ENCODE results near the gene ZNF451. TPM values are rescaled to one million over a fixed set of nuclear protein-coding genes. Genes with fewer than 3 reads are reported as not detected.

Gene ZNF451
- total RNA-seq, 1 experiment from 2014 or later = 63.0 TPM

DNA sequence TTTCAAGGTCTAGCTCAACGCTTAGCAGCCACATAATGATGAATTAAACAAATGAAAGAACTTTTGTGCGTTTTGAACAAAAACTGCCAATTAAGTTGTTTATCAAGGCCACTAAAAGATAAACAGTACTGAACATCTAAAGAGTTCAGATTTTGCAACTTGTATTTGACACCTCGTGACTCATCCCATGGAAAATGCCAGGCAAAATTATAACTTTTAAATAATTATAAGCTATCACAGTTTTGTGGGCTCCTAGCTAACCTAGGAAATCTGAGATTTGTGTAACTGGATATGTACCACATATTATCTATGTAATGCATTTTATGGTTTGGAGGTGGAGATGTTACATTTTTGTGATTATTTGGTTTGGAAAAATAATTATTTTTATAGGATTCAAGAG, 72.5 kb downstream of the ZNF451 start:
- DNase-seq (ENCODE audit: unreplicated experiment) = no peak
- POLR2A ChIA-PET = interaction anchor here (1.1 to 2.2 kb wide), 2 partner anchors 9 to 45 kb away, joined by 3 to 15 read pairs; partner anchors contain the start of gene BAG2
- Mint-ChIP-seq H3K27ac (ENCODE audit: low read depth, unreplicated experiment) (no peak overlapping the region), H3K9me3 (ENCODE audit: unreplicated experiment) (no peaks in the 10 kb centered on the region), H3K4me1 (ENCODE audit: insufficient read depth, unreplicated experiment) (peaks cover 4% of the 10 kb centered on the region), H3K4me3 (ENCODE audit: unreplicated experiment) (no peak overlapping the region), H3K27me3 (ENCODE audit: insufficient read depth, unreplicated experiment) (no peaks in the 10 kb centered on the region), H3K36me3 (ENCODE audit: insufficient read depth, unreplicated experiment) (peaks cover 54% of the 10 kb centered on the region)
- intact Hi-C loops (cut with micrococcal nuclease) = no loop called here
- no peak for TF ChIP-seq CTCF (IDR thresholded peaks at IDR 0.05; ENCODE audit: unreplicated experiment)
- BruUV-seq (replicated peaks) = no TSS peak
- CTCF ChIA-PET = interaction anchor here (0.7 to 1.8 kb wide), 2 partner anchors 9 to 154 kb away, joined by 3 to 7 read pairs; no protein-coding TSS in a partner anchor

DNA sequence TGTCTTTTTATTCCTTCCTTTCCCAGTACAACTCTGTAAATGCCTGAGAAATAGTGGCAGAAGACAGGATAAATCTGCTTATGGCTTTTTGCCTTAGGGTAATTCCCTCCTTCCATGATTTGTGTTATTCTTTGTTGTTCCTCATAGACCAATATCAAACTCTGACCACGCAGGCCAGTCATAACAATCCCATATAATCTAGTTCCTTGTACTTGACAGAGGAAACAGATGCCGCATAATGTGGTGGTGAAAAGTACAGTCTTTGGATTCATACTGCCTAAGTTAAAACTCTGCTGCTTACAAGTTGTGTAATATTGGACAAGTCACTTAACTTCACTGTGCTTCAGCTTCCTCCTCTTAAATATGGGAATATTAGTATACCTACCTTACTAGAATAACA, 74.0 kb downstream of the ZNF451 start:
- BruUV-seq (replicated peaks) = no TSS peak
- intact Hi-C loops (cut with micrococcal nuclease) = no loop called here

DNA sequence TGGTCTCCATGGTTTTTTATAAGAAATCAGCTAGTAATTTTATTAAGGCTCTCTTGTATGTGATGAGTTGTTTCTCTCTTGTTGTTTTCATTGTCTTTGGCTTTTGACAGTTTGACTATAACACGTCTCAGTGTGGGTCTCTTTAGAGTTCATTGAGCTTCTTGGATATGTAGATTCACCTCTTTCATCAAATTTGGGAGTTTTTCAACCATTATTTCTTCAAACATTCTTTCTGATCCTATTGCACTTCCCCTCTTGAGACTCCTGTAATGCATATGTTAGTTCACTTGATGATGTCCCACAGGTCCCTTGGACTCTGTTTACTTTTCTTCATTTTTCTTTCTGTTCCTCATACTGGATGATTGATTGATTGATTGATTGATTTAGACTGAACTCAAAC, 75.1 kb downstream of the ZNF451 start:
- Mint-ChIP-seq H3K27me3 (ENCODE audit: insufficient read depth, unreplicated experiment) (no peaks in the 10 kb centered on the region), H3K9me3 (ENCODE audit: unreplicated experiment) (no peaks in the 10 kb centered on the region), H3K4me1 (ENCODE audit: insufficient read depth, unreplicated experiment) (peaks cover 4% of the 10 kb centered on the region), H3K4me3 (ENCODE audit: unreplicated experiment) (no peak overlapping the region), H3K36me3 (ENCODE audit: insufficient read depth, unreplicated experiment) (peaks cover 42% of the 10 kb centered on the region), H3K27ac (ENCODE audit: low read depth, unreplicated experiment) (no peak overlapping the region)
- TF ChIP-seq CTCF (IDR thresholded peaks at IDR 0.05; ENCODE audit: unreplicated experiment) = no peak
- DNase-seq (ENCODE audit: unreplicated experiment) = no peak
- ChIA-PET POLR2A (interaction anchor here (0.5 to 0.8 kb wide), 2 partner anchors 82 to 136 kb away, joined by 3 read pairs; no protein-coding TSS in a partner anchor), CTCF (interaction anchor here (0.6 to 1.4 kb wide), 2 partner anchors 25 to 261 kb away, joined by 3 read pairs; no protein-coding TSS in a partner anchor)
- no TSS peak for BruUV-seq (replicated peaks)
- intact Hi-C loops (cut with micrococcal nuclease) = no loop called here

More for the DNA sequence above, 74.0 kb downstream of the ZNF451 start:
- H3K4me3 Mint-ChIP-seq (ENCODE audit: unreplicated experiment) = no peak overlapping the region
- H3K36me3 Mint-ChIP-seq (ENCODE audit: insufficient read depth, unreplicated experiment) = peaks cover 41% of the 10 kb centered on the region
- H3K27me3 Mint-ChIP-seq (ENCODE audit: insufficient read depth, unreplicated experiment) = no peaks in the 10 kb centered on the region
- POLR2A ChIA-PET = no interaction called here
- no peak for TF ChIP-seq CTCF (IDR thresholded peaks at IDR 0.05; ENCODE audit: unreplicated experiment)
- H3K4me1 Mint-ChIP-seq (ENCODE audit: insufficient read depth, unreplicated experiment) = peaks cover 4% of the 10 kb centered on the region
- no peak for DNase-seq (ENCODE audit: unreplicated experiment)
- no peak overlapping the region for H3K27ac Mint-ChIP-seq (ENCODE audit: low read depth, unreplicated experiment)
- no peaks in the 10 kb centered on the region for H3K9me3 Mint-ChIP-seq (ENCODE audit: unreplicated experiment)
- CTCF ChIA-PET = interaction anchor here (1.4 kb wide), 1 partner anchor 260 kb away, joined by 3 read pairs; no protein-coding TSS in a partner anchor

DNA sequence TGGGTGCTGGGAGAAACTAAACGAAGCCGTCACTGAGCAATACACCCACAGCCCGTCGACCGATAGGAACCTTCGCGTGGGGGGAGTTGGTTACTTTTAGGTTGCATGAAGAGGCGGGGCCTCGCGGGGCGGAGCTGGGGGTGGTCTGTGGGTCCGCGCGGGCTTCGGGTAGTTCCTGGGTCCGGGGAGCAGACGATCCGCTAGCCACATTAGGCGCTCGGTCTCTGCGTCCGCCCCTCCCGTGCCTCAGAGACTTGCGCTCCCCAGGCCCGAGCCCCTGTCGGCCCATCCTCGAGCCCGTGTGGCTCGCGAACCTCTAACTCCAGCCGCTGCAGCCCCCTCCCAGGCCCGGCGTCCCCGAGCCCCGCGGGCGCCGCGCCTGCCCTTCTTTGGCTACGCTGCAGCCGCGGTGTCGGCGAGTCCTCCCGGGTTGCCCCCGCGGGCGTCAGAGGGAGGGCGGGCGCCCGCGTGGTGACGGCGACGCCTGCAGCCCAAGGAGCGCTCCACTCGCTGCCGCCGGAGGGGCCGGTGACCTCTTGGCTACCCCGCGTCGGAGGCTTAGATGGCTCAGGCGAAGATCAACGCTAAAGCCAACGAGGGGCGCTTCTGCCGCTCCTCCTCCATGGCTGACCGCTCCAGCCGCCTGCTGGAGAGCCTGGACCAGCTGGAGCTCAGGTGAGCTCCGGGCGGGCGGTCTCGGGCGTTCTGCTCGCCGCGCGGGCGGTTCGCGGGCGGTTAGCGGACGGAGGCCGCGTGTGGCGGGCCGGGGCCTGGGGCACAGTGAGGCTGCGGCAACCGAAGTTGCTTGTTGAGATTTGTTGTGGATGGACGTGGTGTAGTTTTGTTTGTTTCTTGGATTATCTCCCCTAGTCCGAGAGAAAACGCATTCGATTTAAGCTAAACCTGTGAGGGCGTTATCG, 82.4 kb downstream of the ZNF451 start, which contains the start of gene BAG2:
Gene BAG2 (plus strand): TSS at position 191 of the 920 bp plus-strand sequence. CDS start 372 bp downstream, at position 563.
- intact Hi-C loops (cut with micrococcal nuclease) = loop anchor here (1.0 to 10.0 kb wide), 3 partner anchors 95 to 268 kb away; no protein-coding TSS in a partner anchor
- ChIA-PET POLR2A (interaction anchor here (0.6 to 2.5 kb wide), 11 partner anchors 10 to 476 kb away, joined by 3 to 15 read pairs (median 4); partner anchors contain the start of genes RAB23 and ZNF451), CTCF (interaction anchor here (0.7 to 1.4 kb wide), 3 partner anchors 142 to 147 kb away, joined by 4 read pairs; partner anchors contain the start of gene PRIM2)
- TF ChIP-seq CTCF (IDR thresholded peaks at IDR 0.05; ENCODE audit: unreplicated experiment) = no peak
- peaks cover 13% of the 10 kb centered on the region for H3K4me1 Mint-ChIP-seq (ENCODE audit: insufficient read depth, unreplicated experiment)
- peak within 1 kb of the TSS; percentile 91 for H3K4me3 Mint-ChIP-seq (ENCODE audit: unreplicated experiment)
- H3K9me3 Mint-ChIP-seq (ENCODE audit: unreplicated experiment) = no peaks in the 10 kb centered on the region
- H3K27me3 Mint-ChIP-seq (ENCODE audit: insufficient read depth, unreplicated experiment) = no peaks in the 10 kb centered on the region
- peaks cover 7% of the 10 kb centered on the region for H3K36me3 Mint-ChIP-seq (ENCODE audit: insufficient read depth, unreplicated experiment)
- BruUV-seq (replicated peaks) = no TSS peak
- DNase-seq (ENCODE audit: unreplicated experiment) = peak; percentile 85
- H3K27ac Mint-ChIP-seq (ENCODE audit: low read depth, unreplicated experiment) = peak within 1 kb of the TSS; percentile 28
